HG03103 (cell line): ENCODE measurements around the gene MYO18B.

Experiments used
- ATAC-seq: cut with Tn5 transposase; IDR thresholded peaks from one replicate; pipeline ENCODE4 v1.9.1; 2021; ENCODE audit warnings: low read depth; ENCODE audit not compliant: unreplicated experiment

MYO18B gene

GRCh38 chr22:25710501-25710900 lies 31.5 kb upstream of the MYO18B start:
- no peak for ATAC-seq

- ATAC-seq: no peak
These were observed 30.5 kb upstream of the MYO18B start for GRCh38 chr22:25711491-25711890.

GRCh38 chr22:25712661-25713400 lies 29.2 kb upstream of the MYO18B start:
- no peak for ATAC-seq

- no peak for ATAC-seq
These were observed 27.9 kb upstream of the MYO18B start for GRCh38 chr22:25714070-25714469.

GRCh38 chr22:25714739-25715138 lies 27.2 kb upstream of the MYO18B start:
- no peak for ATAC-seq

GRCh38 chr22:25716637-25717036 lies 25.4 kb upstream of the MYO18B start:
- no peak for ATAC-seq

- ATAC-seq: no peak
These were observed 23.7 kb upstream of the MYO18B start for GRCh38 chr22:25718135-25718840.

- no peak for ATAC-seq
These were observed 19.8 kb upstream of the MYO18B start for GRCh38 chr22:25722223-25722622.

GRCh38 chr22:25722626-25723025 lies 19.4 kb upstream of the MYO18B start:
- no peak for ATAC-seq

- no peak for ATAC-seq
These were observed 15.7 kb upstream of the MYO18B start for GRCh38 chr22:25726241-25726640.

- ATAC-seq: no peak
These were observed 13.9 kb upstream of the MYO18B start for GRCh38 chr22:25728071-25728470.

- ATAC-seq: no peak
These were observed 12.7 kb upstream of the MYO18B start for GRCh38 chr22:25729016-25729995.

GRCh38 chr22:25735650-25736049 lies 6.3 kb upstream of the MYO18B start:
- ATAC-seq: no peak

- no peak for ATAC-seq
These were observed 5.5 kb upstream of the MYO18B start for GRCh38 chr22:25736378-25737011.

GRCh38 chr22:25739659-25740344 lies 2.2 kb upstream of the MYO18B start:
- ATAC-seq: no peak

- ATAC-seq: no peak
These were observed 1.1 kb downstream of the MYO18B start for GRCh38 chr22:25742918-25743708.

- no peak for ATAC-seq
These were observed 2.7 kb downstream of the MYO18B start for GRCh38 chr22:25744694-25745093.

GRCh38 chr22:25745341-25746011 lies 3.5 kb downstream of the MYO18B start:
- ATAC-seq: no peak

- ATAC-seq: no peak
These were observed 4.0 kb downstream of the MYO18B start for GRCh38 chr22:25746012-25746373.
